HepG2 (cell line): ENCODE data around the gene PPP2R2D. TPM values are rescaled to one million over a fixed set of nuclear protein-coding genes. Genes with fewer than 3 reads are reported as not detected.

Source experiments
- ATAC-seq: fragments of 200-7000 bp; cut with Tn5 transposase; 3 replicates; pipeline ENCODE4 v1.9.1; 2020; ENCODE audit warnings: mild to moderate bottlenecking, moderate library complexity
- BruUV-seq: library from RNA; stranded (reverse); fragments of 400-500 nt; replicated peaks from 2 replicates; lab custom pipeline; 2021; lab: Mats Ljungman, UMichigan
- CTCF ChIA-PET: fragments of 300-600 bp; formaldehyde crosslinking; extraction: SDS; loops from one replicate; lab custom pipeline; 2021; ENCODE audit warnings: low total read pairs, inconsistent platforms, low intra/inter-chr PET ratio; lab: Yijun Ruan, JAX
- POLR2A ChIA-PET: fragments of 350-600 bp; sonication (Branson Sonifier 250); formaldehyde crosslinking; loops from one replicate; lab custom pipeline; 2020; ENCODE audit warnings: antibody characterized with exemption, inconsistent platforms; lab: Yijun Ruan, JAX
- DNase-seq: peaks from one replicate; pipeline ENCODE4 v3.0.0-alpha.2; 2015; ENCODE audit warnings: low spot score
- FAIRE-seq: peaks from 3 replicates; lab custom pipeline; 2011; peaks lifted over from hg19 to GRCh38; lab: Jason Lieb, UNC
- H2AFZ ChIP-seq: one replicate; pipeline ENCODE4 v1.6.1; 2011; ENCODE audit warnings: low read length, inconsistent platforms
- H3K27ac ChIP-seq: fragments of 300-600 bp; 3 replicates; pipeline ENCODE4 v1.8.0; 2011; ENCODE audit warnings: mixed run types, mild to moderate bottlenecking, mixed read lengths, low read length, inconsistent platforms; ENCODE audit not compliant: insufficient read depth; ENCODE audit errors: extremely low read length
- H3K27me3 ChIP-seq, 2 experiments: fragments of 200-600 bp in 1 of 2; 2 replicates in 1 of 2; 3 replicates in 1 of 2; pipeline versions ENCODE4 v1.6.0 to v1.8.0; 2011; ENCODE audit warnings: low read length in 2 of 2, mild to moderate bottlenecking in 2 of 2, moderate library complexity in 2 of 2, inconsistent platforms in 1 of 2; ENCODE audit not compliant: insufficient read depth in 2 of 2, control insufficient read depth in 1 of 2
- H3K36me3 ChIP-seq, 2 experiments: fragments of 200-600 bp in 1 of 2; replicated peaks in 1 of 2; 2 replicates in 1 of 2; 3 replicates in 1 of 2; pipeline versions ENCODE4 v1.5.1 to v1.8.0; 2011; ENCODE audit warnings: low read length in 2 of 2, inconsistent platforms in 1 of 2; ENCODE audit not compliant: insufficient read depth in 2 of 2, control insufficient read depth in 1 of 2
- H3K4me1 ChIP-seq: 2 replicates; pipeline ENCODE4 v1.5.1; 2012; ENCODE audit warnings: low read length, inconsistent platforms; ENCODE audit not compliant: insufficient read depth
- H3K4me2 ChIP-seq: 2 replicates; pipeline ENCODE4 v1.6.0; 2011; ENCODE audit warnings: low read depth, low read length, inconsistent platforms
- H3K4me3 ChIP-seq, 3 experiments: fragments of 200-600 bp in 1 of 3; sonication (generic), shearing (Covaris generic) in 1 of 3; replicated peaks in 1 of 3; 2 replicates each; pipeline ENCODE4 v1.5.1; 2011 to 2016; ENCODE audit warnings: low read length in 3 of 3, inconsistent platforms in 2 of 3, low read depth in 2 of 3, mild to moderate bottlenecking in 2 of 3, control low read depth in 1 of 3, mixed read lengths in 1 of 3; ENCODE audit not compliant: insufficient read depth in 1 of 3
- H3K79me2 ChIP-seq: one replicate; pipeline ENCODE4 v1.6.1; 2011; ENCODE audit warnings: low read length, inconsistent platforms; ENCODE audit not compliant: insufficient read depth
- H3K9ac ChIP-seq: 2 replicates; pipeline ENCODE4 v1.6.0; 2011; ENCODE audit warnings: mild to moderate bottlenecking, low read depth, low read length, inconsistent platforms; ENCODE audit not compliant: insufficient read depth
- H3K9me3 ChIP-seq: 2 replicates; pipeline ENCODE4 v1.5.1; 2012; ENCODE audit warnings: mild to moderate bottlenecking, low read length
- H4K20me1 ChIP-seq: 2 replicates; pipeline ENCODE4 v1.6.0; 2011; ENCODE audit warnings: inconsistent platforms, mild to moderate bottlenecking, low read length, moderate library complexity; ENCODE audit not compliant: insufficient read depth
- HNF1A ChIP-seq, 2 experiments: sonication (generic) in 1 of 2; formaldehyde crosslinking in 1 of 2; IDR thresholded peaks; 2 replicates each; pipeline versions ENCODE4 v1.4.0 to v1.6.1; 2016 to 2020; ENCODE audit warnings: borderline replicate concordance in 1 of 2, low read depth in 1 of 2, mild to moderate bottlenecking in 1 of 2, missing genetic modification reagents in 1 of 2
- NCOA1 ChIP-seq: sonication (generic); formaldehyde crosslinking; IDR thresholded peaks from 2 replicates; pipeline ENCODE4 v1.9.0; 2021; ENCODE audit warnings: missing genetic modification reagents
- ZBTB33 ChIP-seq: sonication (generic); formaldehyde crosslinking; IDR thresholded peaks from 2 replicates; pipeline ENCODE4 v1.4.0; 2020; ENCODE audit warnings: missing genetic modification reagents
- ZIK1 ChIP-seq: sonication (generic); formaldehyde crosslinking; IDR thresholded peaks from 2 replicates; pipeline ENCODE4 v1.5.0; 2020; ENCODE audit warnings: mild to moderate bottlenecking, low read depth, missing genetic modification reagents, borderline replicate concordance
- ZNF687 ChIP-seq: sonication (generic); formaldehyde crosslinking; IDR thresholded peaks from 2 replicates; pipeline ENCODE4 v1.5.1; 2020; ENCODE audit warnings: mild to moderate bottlenecking, missing genetic modification reagents, moderate library complexity
- WGBS: methylation state at CpG from one replicate; pipeline ENCODE4 v1.1.6; 2017; ENCODE audit warnings: low lambda C conversion rate; 5-methylcytosine and 5-hydroxymethylcytosine counted together
- in situ Hi-C: cut with HindIII; loops from 2 replicates; pipeline ENCODE4 v1.10.0; 2017; ENCODE audit warnings: low pct_unique_long_range_greater_than_20kb; ENCODE audit not compliant: extremely low pct_ligation_motif_present
- intact Hi-C: fragments of 100-400 bp; cut with micrococcal nuclease; formaldehyde crosslinking; loops from one replicate; pipeline ENCODE4 v1.10.0; 2022; ENCODE audit not compliant: unreplicated experiment
- polyA plus RNA-seq, 8 experiments: library from polyadenylated mRNA; depleted of rRNA in 3 of 8; stranded (reverse) in 7 of 8; unstranded in 1 of 8; fragments of >200 nt; fragmentation: Illumina TruSeq in 4 of 8; extraction: Trizol in 4 of 8; gene quantifications; 2 replicates each; pipeline versions ENCODE4 v1.2.1 to v1.2.3, GENCODE V29; 2011 to 2016; ENCODE audit warnings: low read depth in 4 of 8, missing spikeins in 1 of 8, mixed read lengths in 1 of 8; ENCODE audit not compliant: insufficient read depth in 1 of 8
- total RNA-seq, 5 experiments: library from RNA; depleted of rRNA; stranded (reverse); fragments of >200 nt; fragmentation: Illumina TruSeq; extraction: Trizol; gene quantifications; 2 replicates each; pipeline ENCODE4 v1.2.3, GENCODE V29; 2016; ENCODE audit warnings: low read depth in 1 of 5

Gene PPP2R2D
- total and polyA plus RNA-seq, 2 of the 13 experiments (the other 11 are each of a cell fraction or from before 2014, with no cell fraction given): 32.7 to 33.2 TPM

- Histone ChIP-seq H3K27ac (no peak overlapping the region), H3K79me2 (no peaks in the 10 kb centered on the region), H3K9me3 (no peaks in the 10 kb centered on the region), H3K36me3 (peaks cover 30 to 73% of the 10 kb centered on the region in 2 experiments; a peak in 4 of 5 replicates), H3K4me3 (no peak overlapping the region), H2AFZ (no peak overlapping the region), H3K4me2 (no peak overlapping the region), H4K20me1 (no peaks in the 10 kb centered on the region), H3K27me3 (no peaks in the 10 kb centered on the region), H3K9ac (no peak overlapping the region), H3K4me1 (peaks cover 12% of the 10 kb centered on the region)
- intact Hi-C loops: no loop called here
- FAIRE-seq (no peak), DNase-seq (no peak), ATAC-seq (no peak)
- POLR2A ChIA-PET: no interaction called here
- TF ChIP-seq ZIK1 (CRISPR knock-in tag): no peak
- no peak for TF ChIP-seq NCOA1 (CRISPR knock-in tag)
- no peak for TF ChIP-seq HNF1A (IDR thresholded peaks at IDR 0.05; ENCODE audit: low read depth)
- no peak for TF ChIP-seq HNF1A (CRISPR knock-in tag; IDR thresholded peaks at IDR 0.05; ENCODE audit: borderline replicate concordance)
- TF ChIP-seq ZBTB33 (CRISPR knock-in tag): 0 out of 2 replicates have a peak, but pooled peaks have one; percentile 46
- peak; percentile 32 for TF ChIP-seq ZNF687 (CRISPR knock-in tag)
- no TSS peak for BruUV-seq
- CTCF ChIA-PET: no interaction called here
- in situ Hi-C loops: no loop called here
- WGBS: 96% methylated on average over 10 of the region's 23 CpGs
These were observed 48.4 kb downstream of the PPP2R2D start for GRCh38 chr10:131949041-131949862.
